Muscle layer of duodenum (tissue), 2 donors: ENCODE data around the gene CTDP1.

ENCODE experiments used
- H3K27ac ChIP-seq: one replicate; pipeline ENCODE4 v1.7.0; 2013; ENCODE audit warnings: mild to moderate bottlenecking, low read length
- H3K27me3 ChIP-seq: one replicate; pipeline ENCODE4 v1.7.0; 2013; ENCODE audit warnings: low read depth, mild to moderate bottlenecking, control low read depth, low read length
- H3K36me3 ChIP-seq, 2 donors: one replicate each; pipeline ENCODE4 v1.7.0; 2013; ENCODE audit warnings: low read length in 2 of 2, control low read depth in 1 of 2, mild to moderate bottlenecking in 1 of 2; ENCODE audit not compliant: insufficient read depth in 2 of 2, control insufficient read depth in 1 of 2
- H3K4me1 ChIP-seq, 2 donors: one replicate each; pipeline ENCODE4 v1.7.0; 2013; ENCODE audit warnings: low read length in 2 of 2, mild to moderate bottlenecking in 2 of 2, control low read depth in 1 of 2, moderate library complexity in 1 of 2; ENCODE audit not compliant: insufficient read depth in 2 of 2, control insufficient read depth in 1 of 2
- H3K4me3 ChIP-seq, 2 donors: one replicate each; pipeline ENCODE4 v1.7.0; 2013; ENCODE audit warnings: low read length in 2 of 2, low read depth in 1 of 2, mild to moderate bottlenecking in 1 of 2
- H3K9me3 ChIP-seq, 2 donors: one replicate each; pipeline ENCODE4 v1.7.0; 2013; ENCODE audit warnings: low read length in 2 of 2, control low read depth in 1 of 2, mild to moderate bottlenecking in 1 of 2; ENCODE audit not compliant: control insufficient read depth in 1 of 2
- donor health status: healthy.

Gene CTDP1

GRCh38 chr18:79784071-79784913 lies 104.7 kb downstream of the CTDP1 start:
- peaks cover 17% of the 10 kb centered on the region for H3K27me3 ChIP-seq

GRCh38 chr18:79784965-79785770 lies 105.6 kb downstream of the CTDP1 start:
- Histone ChIP-seq H3K27ac (no peak overlapping the region), H3K4me1 (peaks cover 0 to 11% of the 10 kb centered on the region in 2 donors), H3K27me3 (peaks cover 19% of the 10 kb centered on the region), H3K36me3 (no peaks in the 10 kb centered on the region), H3K4me3 (no peak overlapping the region), H3K9me3 (no peaks in the 10 kb centered on the region)

More at GRCh38 chr18:79784071-79784913, 104.7 kb downstream of the CTDP1 start:
- Histone ChIP-seq H3K9me3 (no peaks in the 10 kb centered on the region), H3K4me1 (peaks cover 0 to 11% of the 10 kb centered on the region in 2 donors), H3K4me3 (no peak overlapping the region), H3K27ac (no peak overlapping the region), H3K36me3 (no peaks in the 10 kb centered on the region)

- Histone ChIP-seq H3K27me3 (peaks cover 19% of the 10 kb centered on the region), H3K4me1 (peaks cover 0 to 11% of the 10 kb centered on the region in 2 donors), H3K4me3 (no peak overlapping the region), H3K36me3 (no peaks in the 10 kb centered on the region), H3K27ac (no peak overlapping the region), H3K9me3 (no peaks in the 10 kb centered on the region)
Observed at GRCh38 chr18:79785831-79786230, 106.2 kb downstream of the CTDP1 start.

- H3K4me1 ChIP-seq: peaks cover 0 to 11% of the 10 kb centered on the region in 2 donors
- no peak overlapping the region for H3K4me3 ChIP-seq
- no peak overlapping the region for H3K27ac ChIP-seq
- no peaks in the 10 kb centered on the region for H3K9me3 ChIP-seq
- H3K36me3 ChIP-seq: no peaks in the 10 kb centered on the region
- H3K27me3 ChIP-seq: peaks cover 19% of the 10 kb centered on the region
Observed at GRCh38 chr18:79786304-79786703, 106.7 kb downstream of the CTDP1 start.

- H3K4me1 ChIP-seq: peaks cover 0 to 11% of the 10 kb centered on the region in 2 donors
- no peaks in the 10 kb centered on the region for H3K36me3 ChIP-seq
- no peak overlapping the region for H3K4me3 ChIP-seq
- H3K9me3 ChIP-seq: no peaks in the 10 kb centered on the region
- peaks cover 19% of the 10 kb centered on the region for H3K27me3 ChIP-seq
- no peak overlapping the region for H3K27ac ChIP-seq
Observed at GRCh38 chr18:79786786-79787526, 107.4 kb downstream of the CTDP1 start.

GRCh38 chr18:79787527-79787864 lies 107.9 kb downstream of the CTDP1 start:
- H3K27me3 ChIP-seq: peaks cover 19% of the 10 kb centered on the region
- H3K9me3 ChIP-seq: no peaks in the 10 kb centered on the region
- H3K36me3 ChIP-seq: no peaks in the 10 kb centered on the region
- peak overlapping the region in 1 of 2 donors; percentile 37 for H3K4me3 ChIP-seq
- H3K27ac ChIP-seq: no peak overlapping the region
- peaks cover 0 to 11% of the 10 kb centered on the region in 2 donors for H3K4me1 ChIP-seq

- H3K4me1 ChIP-seq: peaks cover 0 to 11% of the 10 kb centered on the region in 2 donors
- no peak overlapping the region for H3K27ac ChIP-seq
- H3K4me3 ChIP-seq: peak overlapping the region in 1 of 2 donors; percentile 37
- H3K27me3 ChIP-seq: peaks cover 19% of the 10 kb centered on the region
- no peaks in the 10 kb centered on the region for H3K9me3 ChIP-seq
- H3K36me3 ChIP-seq: no peaks in the 10 kb centered on the region
Observed at GRCh38 chr18:79787865-79788733, 108.5 kb downstream of the CTDP1 start.

GRCh38 chr18:79788734-79789085 lies 109.1 kb downstream of the CTDP1 start:
- Histone ChIP-seq H3K36me3 (no peaks in the 10 kb centered on the region), H3K4me3 (peak overlapping the region in 1 of 2 donors; percentile 37), H3K9me3 (no peaks in the 10 kb centered on the region), H3K27me3 (peaks cover 19% of the 10 kb centered on the region), H3K27ac (no peak overlapping the region), H3K4me1 (peaks cover 0 to 11% of the 10 kb centered on the region in 2 donors)

GRCh38 chr18:79789091-79789891 lies 109.7 kb downstream of the CTDP1 start:
- Histone ChIP-seq H3K4me3 (no peak overlapping the region), H3K27ac (no peak overlapping the region), H3K9me3 (no peaks in the 10 kb centered on the region), H3K4me1 (peaks cover 0 to 11% of the 10 kb centered on the region in 2 donors), H3K27me3 (peaks cover 19% of the 10 kb centered on the region), H3K36me3 (no peaks in the 10 kb centered on the region)
